ENCODE results near the gene GRM4.
"Not testable (repeated sequence)": the region's sequence is repeated elsewhere in the genome, so short reads cannot be mapped to it uniquely, and the experiment has no call there.

The GRM4 gene

GRCh38 chr6:34020278-34020677 lies 125.6 kb downstream of the GRM4 start:
- DNase-seq = no peak

GRCh38 chr6:34018961-34019606 lies 126.8 kb downstream of the GRM4 start:
- no peak for DNase-seq

- DNase-seq = no peak
These were observed 127.9 kb downstream of the GRM4 start for GRCh38 chr6:34018026-34018425.

- DNase-seq = no peak
These were observed 128.6 kb downstream of the GRM4 start for GRCh38 chr6:34017106-34017805.

- DNase-seq = not testable (repeated sequence)
These were observed 129.3 kb downstream of the GRM4 start for GRCh38 chr6:34016573-34016972.

GRCh38 chr6:34015586-34015985 lies 130.3 kb downstream of the GRM4 start:
- no peak for DNase-seq

- DNase-seq = no peak
These were observed 134.6 kb downstream of the GRM4 start for GRCh38 chr6:34011264-34011663.

GRCh38 chr6:34005901-34006531 lies 139.9 kb downstream of the GRM4 start:
- no peak for DNase-seq

- DNase-seq = no peak
These were observed 141.2 kb downstream of the GRM4 start for GRCh38 chr6:34004706-34005105.

GRCh38 chr6:34003962-34004361 lies 141.9 kb downstream of the GRM4 start:
- DNase-seq = no peak

GRCh38 chr6:34001706-34002621 lies 143.9 kb downstream of the GRM4 start:
- DNase-seq = no peak

GRCh38 chr6:34000281-34000680 lies 145.6 kb downstream of the GRM4 start:
- DNase-seq = no peak

GRCh38 chr6:33999567-33999966 lies 146.3 kb downstream of the GRM4 start:
- DNase-seq = no peak

GRCh38 chr6:33998660-33999059 lies 147.2 kb downstream of the GRM4 start:
- no peak for DNase-seq

GRCh38 chr6:33997265-33997664 lies 148.6 kb downstream of the GRM4 start:
- DNase-seq = no peak

- no peak for DNase-seq
These were observed 149.8 kb downstream of the GRM4 start for GRCh38 chr6:33996120-33996475.

- no peak for DNase-seq
These were observed 150.4 kb downstream of the GRM4 start for GRCh38 chr6:33995309-33996119.

GRCh38 chr6:33994472-33995308 lies 151.2 kb downstream of the GRM4 start:
- no peak for DNase-seq

GRCh38 chr6:33993653-33994471 lies 152.0 kb downstream of the GRM4 start:
- no peak for DNase-seq

GRCh38 chr6:33993091-33993490 lies 152.8 kb downstream of the GRM4 start:
- DNase-seq = no peak

- DNase-seq = no peak
These were observed 153.7 kb downstream of the GRM4 start for GRCh38 chr6:33992191-33992590.

All from NCI-H1417 treated with DMSO at 0.1 percent for 48 hours (cell line).